DMS53 (cell line): Measurements from ENCODE around the gene TSPYL1.
"Not testable (repeated sequence)": the region's sequence is repeated elsewhere in the genome, so short reads cannot be mapped to it uniquely, and the experiment has no call there.

ENCODE experiments used
- DNase-seq: peaks from one replicate; lab custom pipeline; 2025; lab: John Stamatoyannopoulos, UW

Gene TSPYL1

DNA sequence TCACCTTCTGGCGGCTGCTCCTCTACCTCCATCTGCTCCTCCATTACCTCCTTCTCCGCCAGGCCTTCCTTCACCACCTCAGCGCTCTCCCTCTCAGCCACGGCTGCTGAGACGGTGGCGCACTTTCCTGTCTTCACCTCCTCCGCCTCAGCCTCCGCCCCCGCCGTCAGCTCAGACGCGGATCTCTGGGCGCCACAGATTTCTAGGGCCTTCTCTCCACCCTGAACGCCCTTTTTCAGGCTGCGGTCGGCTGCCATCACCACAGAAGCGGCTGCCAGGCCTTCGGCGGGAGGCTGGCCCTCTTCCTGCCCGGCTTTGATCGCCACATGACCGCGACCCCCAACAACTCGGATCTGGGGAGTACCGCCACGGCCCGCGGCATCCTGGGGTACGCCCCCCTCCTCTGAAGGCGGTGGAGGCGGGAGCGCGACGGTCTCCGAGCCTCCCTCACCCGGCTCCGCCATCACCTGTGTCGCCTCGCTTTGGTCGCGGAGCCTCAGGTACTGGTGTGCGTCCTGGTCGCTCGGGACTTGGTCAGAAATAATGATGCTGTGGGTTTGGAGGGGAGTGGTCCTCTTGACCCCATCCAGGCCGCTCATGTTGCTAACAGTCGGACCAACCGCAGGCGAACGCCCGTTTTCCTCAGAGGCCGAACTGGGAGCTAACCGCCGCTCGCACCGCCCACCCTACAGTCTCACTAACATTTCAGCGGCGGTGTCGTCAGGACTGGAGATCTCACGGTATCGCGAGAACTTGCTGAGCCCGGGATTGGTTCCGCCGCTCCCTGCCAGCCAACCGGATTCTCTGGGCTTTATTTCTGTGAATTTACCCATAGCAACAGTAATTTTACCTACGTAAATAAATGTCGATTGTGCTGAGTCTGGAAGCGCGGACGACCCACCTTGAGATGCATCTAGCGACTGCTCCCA, at the start of gene TSPYL1:
TSPYL1 (minus strand) TSS at position 699 of the 929 bp plus-strand sequence; CDS start at position 599, 100 bp downstream.
- peak; percentile 97 for DNase-seq

- no peak for DNase-seq
Measured at GRCh38 chr6:116329156-116329555, 49.4 kb upstream of the TSPYL1 start.

- DNase-seq, result no peak
Measured at GRCh38 chr6:116328528-116328903, 48.8 kb upstream of the TSPYL1 start.

DNA sequence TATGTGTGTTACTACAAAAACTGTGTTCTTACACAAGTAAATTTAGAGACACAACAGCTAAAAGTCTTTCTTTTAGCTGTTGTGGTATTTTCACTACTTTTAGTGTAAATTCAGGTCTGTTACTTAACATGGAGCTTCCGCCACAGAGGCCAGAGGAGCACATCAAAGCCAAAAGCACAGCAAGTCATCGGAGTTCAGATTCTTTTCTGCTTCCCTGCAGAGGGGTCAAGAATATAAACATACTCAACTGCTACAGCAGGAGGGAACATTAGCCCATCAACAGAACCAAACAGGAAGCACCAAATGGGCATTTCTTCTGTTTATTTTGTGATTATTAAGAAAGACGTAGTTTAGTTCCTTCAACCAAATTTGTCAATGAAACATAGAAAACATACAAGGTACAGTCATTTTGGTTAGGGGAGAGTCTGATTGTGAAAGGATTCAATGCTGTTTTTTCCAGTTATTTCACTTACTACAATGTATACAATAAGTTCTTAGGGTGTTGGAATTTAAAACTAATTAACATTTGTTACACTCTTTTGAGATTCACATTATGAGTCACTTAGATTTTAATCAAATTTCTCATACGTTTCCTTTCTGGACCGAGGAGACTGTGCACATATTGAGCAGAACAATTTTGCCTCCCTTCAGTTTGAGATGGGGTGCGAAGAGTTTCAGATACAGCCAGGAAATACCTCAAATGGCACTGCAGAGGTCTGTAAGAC, 48.2 kb upstream of the TSPYL1 start:
- DNase-seq, result no peak

DNA sequence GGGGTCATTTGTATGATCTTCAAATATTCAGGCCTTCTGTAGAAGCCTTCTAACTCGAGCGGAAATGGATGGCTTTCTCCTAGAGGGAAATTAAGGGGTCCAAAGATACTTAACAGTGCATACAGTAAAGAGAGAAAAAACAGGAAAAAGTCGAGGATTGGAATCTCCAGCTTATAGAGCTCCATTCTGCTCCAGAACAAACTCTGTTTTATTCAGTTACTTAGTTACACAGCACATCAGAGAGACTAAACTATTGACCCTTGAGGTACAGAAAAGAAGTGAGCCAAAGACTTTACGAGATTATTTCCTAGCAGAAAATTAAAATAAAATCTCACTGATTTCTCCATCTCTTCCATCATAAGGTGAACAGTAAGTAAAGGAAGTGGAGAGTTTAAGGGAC, 47.3 kb upstream of the TSPYL1 start:
- DNase-seq, result no peak

DNA sequence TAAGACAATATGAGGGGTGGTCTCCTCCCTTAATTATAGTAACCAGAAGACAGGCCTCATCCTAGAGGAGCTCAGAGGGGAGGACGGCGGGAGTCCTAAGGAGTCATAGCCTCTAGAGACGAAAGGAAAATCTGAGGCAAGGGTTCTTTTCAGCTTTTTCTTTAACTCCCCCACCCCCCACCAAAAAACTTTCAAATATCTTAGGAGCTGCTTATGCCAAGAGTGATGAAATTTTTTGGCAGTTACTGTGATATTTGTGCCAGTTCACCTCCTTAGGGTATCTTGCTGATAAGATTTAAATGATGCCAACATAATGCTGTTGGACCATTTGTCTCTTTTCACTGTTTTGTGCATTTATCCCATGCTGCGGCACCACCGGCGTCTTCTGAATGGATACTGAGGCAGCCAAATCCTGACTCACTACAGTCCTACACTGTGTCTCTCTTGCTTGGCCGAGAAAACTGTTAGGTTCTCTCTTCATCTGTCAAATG, 46.5 kb upstream of the TSPYL1 start:
- DNase-seq, result no peak

GRCh38 chr6:116325634-116326132, 46.0 kb upstream of the TSPYL1 start:
- DNase-seq, result not testable (repeated sequence)

GRCh38 chr6:116323863-116324262, 44.1 kb upstream of the TSPYL1 start:
- DNase-seq, result no peak

DNA sequence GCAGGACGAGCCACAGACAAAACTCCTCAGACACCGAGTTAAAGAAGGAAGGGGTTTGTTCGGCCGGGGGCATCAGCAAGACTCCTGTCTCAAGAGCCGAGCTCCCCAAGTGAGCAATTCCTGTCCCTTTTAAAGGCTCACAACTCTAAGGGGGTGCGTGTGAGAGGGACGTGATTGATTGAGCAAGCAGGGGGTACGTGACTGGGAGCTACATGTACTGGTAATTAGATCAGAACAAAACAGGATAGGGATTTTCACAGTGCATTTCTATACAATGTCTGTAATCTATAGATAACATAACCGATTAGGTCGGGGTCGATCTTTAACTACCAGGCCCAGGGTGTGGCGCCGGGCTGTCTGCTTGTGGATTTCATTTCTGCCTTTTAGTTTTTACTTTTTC, 42.2 kb upstream of the TSPYL1 start:
- DNase-seq, result not testable (repeated sequence)

DNA sequence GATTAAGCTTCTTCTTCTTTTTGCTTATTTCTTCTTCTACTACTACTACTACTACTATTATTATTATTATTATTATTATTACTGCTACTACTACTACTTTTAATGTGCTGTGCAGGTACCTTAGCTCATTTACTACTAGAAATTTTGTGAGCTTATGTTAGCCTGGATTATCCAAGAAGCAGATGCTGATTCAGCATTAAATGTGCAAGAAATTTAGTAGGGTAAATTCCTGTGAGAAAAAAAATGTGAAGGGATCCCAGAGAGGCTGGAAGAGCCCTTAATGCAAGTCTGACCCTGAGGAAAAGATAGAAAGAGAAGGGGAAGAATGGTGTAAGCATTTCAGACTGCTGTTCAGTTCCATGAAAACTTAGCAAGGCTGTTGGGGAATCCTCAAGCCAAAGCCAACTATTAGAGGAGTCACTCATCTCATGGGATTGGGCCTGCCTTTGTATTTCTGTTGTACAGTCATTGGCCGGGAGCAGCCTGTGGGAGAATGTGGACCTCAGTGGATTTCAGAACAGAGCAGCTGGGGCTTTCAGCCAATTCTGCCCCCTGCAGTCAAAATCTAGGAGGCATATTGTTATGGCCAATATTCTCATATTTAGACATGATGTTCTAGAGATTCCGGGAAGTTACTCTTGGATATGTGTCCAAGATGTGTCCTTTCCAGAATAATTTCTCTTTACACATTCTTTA, 37.2 kb upstream of the TSPYL1 start:
- no peak for DNase-seq

DNA sequence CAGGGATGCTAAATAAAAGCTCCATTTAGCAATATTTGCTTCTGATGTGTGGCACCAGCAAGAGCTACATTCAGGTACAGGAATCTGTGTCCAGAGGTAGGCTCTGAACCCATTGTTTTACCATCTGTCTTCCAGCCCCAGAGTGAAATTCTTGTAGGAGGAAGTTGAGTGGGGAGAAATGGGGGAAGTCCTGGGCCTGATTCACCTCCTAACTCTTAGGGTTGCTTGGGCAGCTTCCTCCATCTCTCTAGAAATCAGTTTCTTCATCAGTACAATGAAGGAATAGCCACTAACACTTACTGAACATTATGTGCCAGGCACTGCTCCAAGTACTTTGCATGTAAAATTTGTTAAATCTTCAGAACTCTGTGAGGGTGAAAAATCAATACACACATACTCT, 35.1 kb upstream of the TSPYL1 start:
- no peak for DNase-seq

- no peak for DNase-seq
Measured at GRCh38 chr6:116314218-116314617, 34.5 kb upstream of the TSPYL1 start.

DNA sequence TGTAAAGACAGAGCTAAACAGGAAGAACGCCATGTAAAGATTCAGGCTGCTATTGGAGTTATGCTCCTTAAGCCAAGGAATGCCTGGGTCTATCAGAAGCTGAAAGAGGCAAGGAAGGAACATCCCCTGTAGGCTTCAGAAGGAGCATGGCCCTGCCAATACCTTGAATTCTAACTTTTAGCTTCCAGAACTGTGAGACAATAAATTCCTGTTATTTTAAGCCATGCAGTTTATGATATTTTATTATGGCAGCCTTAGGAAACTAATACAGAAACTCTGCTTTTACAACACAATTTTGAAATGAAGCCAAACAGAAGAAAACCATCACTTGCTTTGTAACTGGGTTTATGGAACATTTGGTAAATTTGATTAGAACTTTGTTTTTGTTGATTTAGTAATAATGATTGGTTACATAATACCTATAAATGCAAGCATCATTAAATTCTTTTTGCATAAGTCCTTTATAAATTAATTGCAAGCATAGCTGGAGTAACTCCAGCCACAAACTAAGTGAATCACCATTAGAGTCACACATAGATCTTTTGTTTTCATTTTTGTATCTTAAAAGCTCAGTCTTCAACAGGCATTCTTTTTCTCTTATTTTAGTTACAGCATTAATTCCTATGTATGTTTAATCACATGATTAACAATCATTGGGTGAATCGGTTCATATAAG, 33.5 kb upstream of the TSPYL1 start:
- no peak for DNase-seq

DNA sequence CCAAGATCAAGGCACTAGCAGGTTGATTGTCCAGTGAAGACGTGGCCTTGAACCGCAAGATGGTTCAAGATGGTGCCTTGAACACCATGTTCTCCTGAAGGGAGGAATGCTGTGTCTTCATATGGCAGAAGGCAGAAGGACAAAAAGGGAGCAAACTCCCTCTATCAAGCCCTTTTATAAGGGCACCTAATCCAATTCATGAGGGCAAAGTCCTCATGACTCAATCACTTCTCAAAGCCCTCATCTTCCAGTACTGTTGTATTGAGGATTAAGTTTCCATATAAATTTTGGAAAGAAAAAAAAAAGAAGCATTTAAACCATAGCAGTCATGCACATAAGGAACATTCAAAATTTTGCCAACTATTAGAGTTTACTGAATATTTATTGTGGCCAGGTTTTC, 29.9 kb upstream of the TSPYL1 start:
- DNase-seq, result peak; percentile 14

- no peak for DNase-seq
Measured at GRCh38 chr6:116309001-116309400, 29.3 kb upstream of the TSPYL1 start.

DNA sequence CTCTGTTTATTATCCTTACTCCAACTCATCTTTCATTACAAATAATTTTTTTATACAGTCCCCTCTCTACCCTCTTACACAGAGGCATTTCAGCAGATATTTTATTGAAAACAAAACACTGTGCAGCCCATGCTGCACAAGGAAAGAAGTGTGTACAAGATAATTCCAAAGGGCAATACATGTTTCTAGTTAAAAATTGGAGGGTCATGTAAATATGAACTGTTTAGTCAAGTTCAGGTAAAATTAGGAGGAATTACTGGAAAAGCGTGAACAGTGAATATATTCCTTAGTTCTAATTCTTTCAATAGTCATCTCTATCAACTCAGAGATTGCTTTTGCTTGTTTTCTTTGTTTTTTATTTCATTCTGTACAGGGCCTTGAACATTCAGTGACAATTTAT, 27.9 kb upstream of the TSPYL1 start:
- DNase-seq, result no peak

DNA sequence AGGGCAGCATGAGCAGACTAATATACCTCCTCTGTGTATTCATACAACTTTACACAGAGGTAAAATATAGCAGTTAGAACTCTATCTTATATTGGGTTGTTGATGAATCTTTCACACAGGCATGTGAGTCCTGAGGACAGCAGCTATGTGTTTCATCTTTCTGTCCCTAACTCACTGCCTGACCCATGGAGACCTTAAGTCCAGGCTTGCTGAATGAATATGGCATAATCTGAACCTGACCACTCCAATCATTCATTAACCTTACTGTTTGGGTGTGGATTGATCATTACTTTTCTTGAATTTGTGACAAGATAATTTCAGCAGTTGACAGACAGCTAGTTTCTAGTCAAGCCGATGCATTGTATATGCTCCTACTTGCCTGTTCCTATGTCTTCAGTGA, 27.3 kb upstream of the TSPYL1 start:
- DNase-seq, result no peak

DNA sequence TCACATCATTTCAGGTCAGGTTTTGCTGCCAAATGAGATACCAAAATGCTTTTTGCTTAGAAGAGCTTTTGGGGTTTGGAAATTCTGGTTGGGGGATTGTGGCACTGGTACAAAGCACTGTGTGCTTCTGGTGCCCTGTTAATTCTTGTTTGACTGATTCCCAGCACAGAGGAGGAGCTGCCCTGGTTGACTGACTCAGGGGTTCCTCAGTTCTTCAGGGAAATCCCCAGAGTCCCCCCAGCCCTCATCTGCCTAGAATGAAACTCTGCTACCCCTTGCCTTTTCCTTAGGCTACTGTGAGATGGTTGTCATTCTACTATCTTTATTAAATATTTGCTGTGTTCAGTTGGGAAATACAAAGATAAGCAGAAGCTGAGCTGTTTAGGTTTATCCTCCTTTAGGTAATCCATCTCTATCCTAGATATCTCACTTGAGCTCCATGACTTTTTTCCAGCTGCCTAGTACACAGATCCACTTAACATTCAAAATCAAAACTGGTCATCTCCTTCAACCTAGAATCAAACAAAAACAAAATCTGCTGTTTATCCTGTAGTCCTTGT, 24.9 kb upstream of the TSPYL1 start:
- no peak for DNase-seq

- DNase-seq, result no peak
Measured at GRCh38 chr6:116301104-116301503, 21.4 kb upstream of the TSPYL1 start.

DNA sequence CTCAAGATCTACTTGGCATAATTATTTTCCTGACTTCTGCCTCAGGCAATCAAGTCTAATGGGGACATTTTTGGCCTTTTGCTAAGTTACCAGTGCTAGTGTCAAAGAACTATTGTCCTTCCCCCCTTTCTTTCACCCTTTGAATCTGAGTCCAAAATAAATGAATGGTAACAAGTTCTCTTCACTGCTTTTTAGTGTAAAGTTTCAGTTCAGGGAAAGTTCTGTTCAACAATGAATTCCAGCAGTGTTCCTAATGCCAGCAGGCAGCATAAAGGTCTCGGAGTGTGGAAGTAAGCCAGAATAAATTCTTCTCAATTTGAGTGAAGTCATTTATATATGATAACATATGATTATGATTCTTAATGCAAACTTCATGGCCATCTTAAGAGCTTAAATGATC, 20.8 kb upstream of the TSPYL1 start:
- DNase-seq, result no peak

GRCh38 chr6:116298973-116299372, 19.2 kb upstream of the TSPYL1 start:
- DNase-seq, result no peak
